H1 (cell line): Measurements from ENCODE around the gene TXNRD3. TPM values are rescaled to one million over a fixed set of nuclear protein-coding genes. Genes with fewer than 3 reads are reported as not detected.

Experiments
- CTCF ChIA-PET: fragments of 300-600 bp; sonication (Branson Sonifier 250); formaldehyde crosslinking; loops from one replicate; lab custom pipeline; 2021; ENCODE audit not compliant: partially characterized antibody; lab: Charles Lee
- POLR2A ChIA-PET: fragments of 300-600 bp; sonication (Branson Sonifier 250); formaldehyde crosslinking; loops from one replicate; lab custom pipeline; 2021; ENCODE audit warnings: inconsistent platforms; ENCODE audit not compliant: partially characterized antibody; lab: Charles Lee
- DNase-seq, 2 experiments: peaks; one replicate each; pipeline versions ENCODE4 v3.0.0 to v3.0.0-alpha.2; 2010 to 2022; ENCODE audit warnings: low spot score in 2 of 2, low read depth in 1 of 2, mixed read lengths in 1 of 2
- FAIRE-seq: peaks from 2 replicates; lab custom pipeline; 2011; peaks lifted over from hg19 to GRCh38; lab: Jason Lieb, UNC
- H2AFZ ChIP-seq: 2 replicates; pipeline ENCODE4 v1.8.1; 2012; ENCODE audit warnings: low read length, inconsistent platforms
- H2AK5ac ChIP-seq: 2 replicates; pipeline ENCODE4 v1.6.1; 2013; ENCODE audit warnings: low read depth, low read length
- H2BK120ac ChIP-seq: replicated peaks from 2 replicates; pipeline ENCODE3; 2013; ENCODE audit warnings: low read depth, low read length, inconsistent platforms
- H2BK12ac ChIP-seq: 2 replicates; pipeline ENCODE4 v1.6.1; 2013; ENCODE audit warnings: low read depth, low read length
- H2BK15ac ChIP-seq: 2 replicates; pipeline ENCODE4 v1.6.1; 2013; ENCODE audit warnings: low read length
- H2BK20ac ChIP-seq: 2 replicates; pipeline ENCODE4 v1.6.1; 2013; ENCODE audit warnings: low read length
- H2BK5ac ChIP-seq: 2 replicates; pipeline ENCODE4 v1.6.1; 2013; ENCODE audit warnings: low read depth, low read length
- H3K14ac ChIP-seq: 2 replicates; pipeline ENCODE4 v1.6.1; 2013; ENCODE audit warnings: inconsistent platforms; ENCODE audit not compliant: insufficient read length
- H3K18ac ChIP-seq: 2 replicates; pipeline ENCODE4 v1.6.1; 2013; ENCODE audit warnings: low read length; ENCODE audit errors: extremely low read depth
- H3K23ac ChIP-seq: 2 replicates; pipeline ENCODE4 v1.6.1; 2013; ENCODE audit warnings: inconsistent platforms; ENCODE audit not compliant: insufficient read length
- H3K23me2 ChIP-seq: 2 replicates; pipeline ENCODE4 v1.6.1; 2013; ENCODE audit warnings: low read depth, low read length
- H3K27ac ChIP-seq: 2 replicates; pipeline ENCODE4 v1.6.1; 2011; ENCODE audit warnings: low read depth, low read length, inconsistent platforms
- H3K27me3 ChIP-seq, 4 experiments: replicated peaks in 1 of 4; 1 replicate in 1 of 4; 2 replicates in 3 of 4; pipeline versions ENCODE4 v1.6.1 to v1.8.1; 2011 to 2013; ENCODE audit warnings: low read length in 3 of 4, mild to moderate bottlenecking in 3 of 4, inconsistent platforms in 2 of 4, mixed read lengths in 2 of 4, moderate library complexity in 1 of 4; ENCODE audit not compliant: control insufficient read depth in 3 of 4, insufficient read depth in 3 of 4; ENCODE audit errors: extremely low read depth in 1 of 4
- H3K36me3 ChIP-seq, 4 experiments: 2 replicates each; pipeline versions ENCODE4 v1.6.1 to v1.8.1; 2011 to 2013; ENCODE audit warnings: mild to moderate bottlenecking in 4 of 4, low read length in 3 of 4, moderate library complexity in 2 of 4, control low read depth in 1 of 4, inconsistent platforms in 1 of 4; ENCODE audit not compliant: insufficient read depth in 4 of 4, control insufficient read depth in 2 of 4
- H3K4ac ChIP-seq: replicated peaks from 2 replicates; pipeline ENCODE3; 2013; ENCODE audit warnings: low read length, low read depth, mixed read lengths, inconsistent platforms; ENCODE audit not compliant: insufficient read length
- H3K4me1 ChIP-seq, 4 experiments: replicated peaks in 1 of 4; 1 replicate in 1 of 4; 2 replicates in 3 of 4; pipeline versions ENCODE4 v1.6.1 to v1.8.1; 2011 to 2013; ENCODE audit warnings: low read length in 3 of 4, inconsistent platforms in 2 of 4, mixed read lengths in 1 of 4; ENCODE audit not compliant: insufficient read depth in 4 of 4, control insufficient read depth in 3 of 4
- H3K4me2 ChIP-seq, 2 experiments: 2 replicates each; pipeline versions ENCODE4 v1.6.1 to v1.8.1; 2011 to 2013; ENCODE audit warnings: low read depth in 2 of 2, low read length in 2 of 2, control low read depth in 1 of 2, inconsistent platforms in 1 of 2, mild to moderate bottlenecking in 1 of 2; ENCODE audit not compliant: insufficient read depth in 1 of 2
- H3K4me3 ChIP-seq, 4 experiments: fragments of 200-600, 300-600 bp in 1 of 4; sonication (generic), shearing (Covaris generic), sonication (Bioruptor Twin) in 1 of 4; 2 replicates each; pipeline versions ENCODE4 v1.5.1 to v1.8.1; 2011 to 2016; ENCODE audit warnings: low read length in 4 of 4, low read depth in 3 of 4, control low read depth in 2 of 4, inconsistent platforms in 2 of 4, mild to moderate bottlenecking in 2 of 4, mixed read lengths in 1 of 4, moderate library complexity in 1 of 4; ENCODE audit not compliant: insufficient read depth in 2 of 4; ENCODE audit errors: extremely low read depth in 1 of 4
- H3K56ac ChIP-seq: replicated peaks from 2 replicates; pipeline ENCODE3; 2013; ENCODE audit warnings: low read depth, mild to moderate bottlenecking, mixed read lengths, low read length, inconsistent platforms; ENCODE audit not compliant: insufficient read length
- H3K79me1 ChIP-seq: 2 replicates; pipeline ENCODE4 v1.6.1; 2013; ENCODE audit warnings: low read depth, low read length, control low read depth
- H3K79me2 ChIP-seq, 2 experiments: 2 replicates each; pipeline versions ENCODE4 v1.6.1 to v1.8.1; 2012 to 2013; ENCODE audit warnings: low read length in 2 of 2, mild to moderate bottlenecking in 2 of 2, inconsistent platforms in 1 of 2; ENCODE audit not compliant: insufficient read depth in 2 of 2, control insufficient read depth in 1 of 2
- H3K9ac ChIP-seq, 4 experiments: replicated peaks in 1 of 4; 1 replicate in 1 of 4; 2 replicates in 3 of 4; pipeline versions ENCODE4 v1.6.1 to v1.8.1; 2011 to 2013; ENCODE audit warnings: low read depth in 3 of 4, low read length in 3 of 4, control low read depth in 2 of 4, mild to moderate bottlenecking in 2 of 4, moderate library complexity in 2 of 4, inconsistent platforms in 1 of 4; ENCODE audit errors: extremely low read depth in 1 of 4
- H3K9me3 ChIP-seq, 2 experiments: 2 replicates each; pipeline versions ENCODE4 v1.6.1 to v1.8.1; 2012 to 2013; ENCODE audit warnings: mild to moderate bottlenecking in 2 of 2, moderate library complexity in 2 of 2, control low read depth in 1 of 2, inconsistent platforms in 1 of 2, low read depth in 1 of 2, low read length in 1 of 2, mixed read lengths in 1 of 2; ENCODE audit not compliant: insufficient read depth in 2 of 2
- H4K20me1 ChIP-seq, 2 experiments: replicated peaks in 1 of 2; 2 replicates each; pipeline versions ENCODE3 to v1.8.1; 2011 to 2013; ENCODE audit warnings: inconsistent platforms in 2 of 2, low read length in 2 of 2, mild to moderate bottlenecking in 1 of 2; ENCODE audit not compliant: insufficient read depth in 2 of 2, control insufficient read depth in 1 of 2
- H4K5ac ChIP-seq: 2 replicates; pipeline ENCODE4 v1.6.1; 2013; ENCODE audit warnings: low read length, low read depth, mixed read lengths, inconsistent platforms; ENCODE audit not compliant: insufficient read length
- H4K8ac ChIP-seq: 2 replicates; pipeline ENCODE4 v1.8.0; 2013; ENCODE audit warnings: mild to moderate bottlenecking, moderate library complexity, low read length, inconsistent platforms; ENCODE audit not compliant: insufficient read depth; ENCODE audit errors: extremely low read depth
- H4K91ac ChIP-seq: replicated peaks from 2 replicates; pipeline ENCODE3; 2013; ENCODE audit warnings: low read length, mixed read lengths, inconsistent platforms; ENCODE audit not compliant: insufficient read length
- E2F6 ChIP-seq: IDR thresholded peaks from 2 replicates; pipeline ENCODE4 v1.6.1; 2012; ENCODE audit warnings: inconsistent platforms
- SAP30 ChIP-seq: fragments of 300-600 bp; sonication (generic); IDR thresholded peaks from 2 replicates; pipeline ENCODE4 v1.7.1; 2012; ENCODE audit warnings: low read length, moderate library complexity, mild to moderate bottlenecking, inconsistent platforms; ENCODE audit not compliant: insufficient read depth, insufficient replicate concordance
- WGBS, 2 experiments: shearing (Covaris generic) in 1 of 2; methylation state at CpG; one replicate each; pipeline versions ENCODE4 v1.1.6 to v1.1.7; 2013 to 2015; ENCODE audit warnings: low lambda C conversion rate in 2 of 2, mixed read lengths in 2 of 2, inconsistent platforms in 1 of 2, low coverage in 1 of 2, missing lambda C conversion rate in 1 of 2; ENCODE audit not compliant: insufficient replicate concordance in 2 of 2, insufficient coverage in 1 of 2, insufficient read length in 1 of 2; ENCODE audit errors: extremely low coverage in 1 of 2, missing lambda C conversion rate in 1 of 2; 5-methylcytosine and 5-hydroxymethylcytosine counted together
- polyA plus RNA-seq, 7 experiments: library from polyadenylated mRNA; depleted of rRNA in 3 of 7; stranded (reverse) in 5 of 7; unstranded in 2 of 7; fragments of >200 nt in 5 of 7; fragments of 200-250 nt in 2 of 7; gene quantifications; 1 replicate in 5 of 7; 2 replicates in 1 of 7; 4 replicates in 1 of 7; pipeline versions ENCODE4 v1.2.1 to v1.2.3, GENCODE V29; 2011 to 2013; ENCODE audit warnings: missing spikeins in 2 of 7, mixed read lengths in 2 of 7
- total RNA-seq: library from RNA; stranded (reverse); fragmentation: NEBNext Ultra II Directional; extraction: Animal tissue kit (Norgen Biotek cat#: 25700); gene quantifications from 2 replicates; pipeline ENCODE4 v1.2.1, GENCODE V29; 2021

Gene TXNRD3
- total and polyA plus RNA-seq, 2 of the 8 experiments (the other 6 are each of a cell fraction or from before 2014, with no cell fraction given) = 3.4 to 4.3 TPM

GRCh38 chr3:126620738-126621137 lies 34.2 kb downstream of the TXNRD3 start:
- no peak overlapping the region for H3K9ac ChIP-seq
- no peak overlapping the region for H3K56ac ChIP-seq
- H3K36me3 ChIP-seq = no peaks in the 10 kb centered on the region
- no peak overlapping the region for H3K4me2 ChIP-seq
- H4K20me1 ChIP-seq = no peaks in the 10 kb centered on the region
- H3K14ac ChIP-seq = no peak overlapping the region
- H4K5ac ChIP-seq = no peak overlapping the region
- H2AK5ac ChIP-seq = no peak overlapping the region
- H2AFZ ChIP-seq = no peak overlapping the region
- POLR2A ChIA-PET = no interaction called here
- WGBS, 2 experiments = 90% methylated on average over 7 of the region's 7 CpGs; no CpG with 5 or more reads in 1 of the 2 experiments
- H4K91ac ChIP-seq = no peak overlapping the region
- no peak overlapping the region for H3K4ac ChIP-seq
- CTCF ChIA-PET = interaction anchor here (0.8 to 1.6 kb wide), 4 partner anchors 8 to 34 kb away, joined by 3 to 4 read pairs (median 3); partner anchors contain the start of gene TXNRD3
- H3K27me3 ChIP-seq = peaks cover 0 to 1% (median 0%) of the 10 kb centered on the region in 4 experiments; a peak in 1 of 7 replicates
- H3K18ac ChIP-seq = no peak overlapping the region
- no peaks in the 10 kb centered on the region for H3K9me3 ChIP-seq
- H4K8ac ChIP-seq = no peak overlapping the region
- peak; percentile 48 for TF ChIP-seq E2F6
- no peak for TF ChIP-seq SAP30
- H2BK120ac ChIP-seq = no peak overlapping the region
- DNase-seq (no peak), FAIRE-seq (no peak)
- no peak overlapping the region for H3K27ac ChIP-seq
- H3K79me1 ChIP-seq = no peaks in the 10 kb centered on the region
- no peak overlapping the region for H2BK15ac ChIP-seq
- no peak overlapping the region for H3K23ac ChIP-seq
- H2BK12ac ChIP-seq = no peak overlapping the region
- H3K4me3 ChIP-seq = no peak overlapping the region
- no peaks in the 10 kb centered on the region for H3K4me1 ChIP-seq
- H3K23me2 ChIP-seq = 0 out of 2 replicates have a peak, but pooled peaks cover 2% of the 10 kb centered on the region
- no peak overlapping the region for H2BK20ac ChIP-seq
- no peak overlapping the region for H2BK5ac ChIP-seq
- H3K79me2 ChIP-seq = no peaks in the 10 kb centered on the region
